HG03342 (cell line): Measurements from ENCODE around the gene VANGL2.

Source experiments
- ATAC-seq: cut with Tn5 transposase; IDR thresholded peaks from one replicate; pipeline ENCODE4 v1.9.1; 2021; ENCODE audit warnings: mild to moderate bottlenecking, moderate library complexity; ENCODE audit not compliant: unreplicated experiment

Gene VANGL2

DNA sequence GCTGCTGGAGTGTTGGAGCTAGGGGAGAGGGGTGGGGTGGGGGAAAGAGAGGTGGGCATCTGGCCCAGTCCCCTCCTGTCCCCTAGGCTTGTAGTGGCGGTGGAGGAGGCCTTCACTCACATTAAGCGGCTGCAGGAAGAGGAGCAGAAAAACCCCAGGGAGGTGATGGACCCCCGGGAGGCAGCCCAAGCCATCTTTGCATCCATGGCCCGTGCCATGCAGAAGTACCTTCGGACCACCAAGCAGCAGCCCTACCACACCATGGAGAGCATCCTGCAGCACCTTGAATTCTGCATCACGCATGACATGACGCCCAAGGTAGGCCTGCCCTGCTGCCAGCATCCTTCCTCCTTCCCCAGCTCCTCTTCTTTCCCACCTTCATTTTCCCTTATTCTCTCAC is 23.6 kb downstream of the VANGL2 start:
- no peak for ATAC-seq

GRCh38 chr1:160425847-160426246 is 25.5 kb downstream of the VANGL2 start:
- no peak for ATAC-seq

GRCh38 chr1:160427625-160428024 is 27.3 kb downstream of the VANGL2 start:
- no peak for ATAC-seq

- ATAC-seq = no peak
Observed at GRCh38 chr1:160428053-160428452, 27.7 kb downstream of the VANGL2 start.

DNA sequence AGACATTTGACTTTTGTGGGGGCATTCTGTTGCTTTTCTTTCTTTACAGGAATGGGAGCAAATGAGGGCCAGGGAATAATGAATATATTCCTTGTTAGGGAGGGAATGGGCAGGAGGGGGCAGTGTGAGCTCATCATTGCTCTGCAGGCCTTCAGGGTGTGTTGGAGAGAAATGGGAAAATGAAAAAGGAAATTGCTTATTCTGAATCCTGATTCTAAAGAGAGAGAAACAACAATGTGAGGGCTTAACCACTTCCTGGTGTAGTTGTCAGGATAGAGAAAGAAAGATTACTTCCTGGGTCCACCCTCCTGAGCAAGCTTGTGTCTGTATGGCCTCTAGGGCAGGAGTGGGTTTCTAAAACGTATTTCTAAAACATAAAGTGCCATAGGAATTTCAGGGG is 28.3 kb downstream of the VANGL2 start:
- no peak for ATAC-seq

GRCh38 chr1:160429125-160429561 is 28.8 kb downstream of the VANGL2 start:
- no peak for ATAC-seq

DNA sequence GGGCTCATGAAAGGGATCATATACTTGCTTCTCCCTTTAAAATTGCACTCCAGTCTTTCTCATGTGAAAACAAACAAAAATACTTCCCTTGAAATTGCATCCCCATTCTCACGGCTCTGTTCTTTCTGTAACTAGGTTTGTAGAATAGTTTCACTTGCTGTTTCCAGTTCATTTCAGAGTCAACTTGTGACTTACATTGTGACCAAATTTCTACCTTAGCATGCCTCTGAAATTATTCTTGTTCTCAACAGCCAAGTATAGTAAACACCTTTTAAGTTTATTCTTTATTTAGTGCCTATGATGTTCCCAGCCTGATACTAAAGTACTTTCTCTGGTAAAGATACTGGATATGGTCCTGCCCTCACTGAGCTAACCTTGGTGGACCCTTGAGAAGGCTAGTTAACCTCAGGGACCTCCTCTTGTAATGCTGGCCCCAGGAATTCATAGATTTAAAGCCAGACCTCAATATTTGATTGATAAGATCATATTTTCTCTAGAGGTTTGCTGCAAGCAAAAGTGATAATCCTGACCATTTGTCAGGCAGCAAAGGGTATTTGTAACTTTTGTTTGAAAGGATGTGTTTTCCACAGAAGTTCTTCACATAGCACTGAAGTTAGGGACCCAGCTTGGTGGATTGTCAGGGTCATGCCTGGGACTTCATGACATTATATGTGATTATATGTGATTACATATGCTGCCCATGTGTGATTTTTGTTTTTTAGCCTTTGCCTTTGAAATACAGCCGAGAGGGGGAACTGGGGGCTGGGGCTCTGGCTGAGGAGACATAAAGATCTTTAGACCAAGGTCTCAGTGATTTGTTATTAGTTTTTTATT is 29.6 kb downstream of the VANGL2 start:
- ATAC-seq = peak; percentile 52

GRCh38 chr1:160431006-160431405 is 30.6 kb downstream of the VANGL2 start:
- no peak for ATAC-seq

- ATAC-seq = no peak
Observed at GRCh38 chr1:160431571-160431970, 31.2 kb downstream of the VANGL2 start.

DNA sequence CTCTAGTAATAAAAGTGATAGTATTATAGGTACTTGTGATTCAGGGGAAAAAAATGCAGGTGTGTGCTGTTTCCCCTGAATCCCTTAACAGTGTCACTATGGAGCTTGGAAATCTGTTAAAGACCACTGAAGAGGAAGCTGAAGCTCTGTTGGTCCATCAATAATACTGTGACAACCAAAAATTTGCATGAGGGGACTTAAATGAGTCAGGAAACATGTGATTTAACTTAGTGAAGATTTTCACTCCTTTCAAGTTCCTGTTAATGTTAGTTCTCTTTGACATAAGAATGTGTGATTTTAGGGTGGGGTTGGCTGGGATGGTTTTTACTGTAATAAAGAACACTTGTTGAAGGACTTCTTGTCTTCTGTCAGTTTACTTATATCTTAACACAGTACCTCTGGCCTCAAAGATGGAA is 32.0 kb downstream of the VANGL2 start:
- ATAC-seq = peak; percentile 62

DNA sequence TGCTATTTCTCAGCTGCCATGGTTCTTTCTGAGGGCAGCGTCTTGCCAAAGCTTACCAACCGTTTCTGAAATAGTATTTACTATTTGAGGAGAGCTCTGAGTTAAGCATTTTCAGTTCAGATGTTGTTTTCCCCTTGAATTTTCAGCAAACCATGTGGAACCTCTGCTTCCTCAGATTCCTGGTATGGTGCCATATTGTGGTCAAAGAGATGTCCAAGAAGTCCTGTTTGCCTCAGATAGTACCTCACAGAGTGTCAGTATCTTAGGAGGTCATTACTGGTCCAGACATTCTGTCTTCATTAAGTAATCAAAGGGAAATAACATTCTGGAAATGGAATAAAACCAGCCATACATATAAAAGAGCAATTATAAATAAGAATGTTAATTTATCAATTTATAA is 36.6 kb downstream of the VANGL2 start:
- no peak for ATAC-seq

DNA sequence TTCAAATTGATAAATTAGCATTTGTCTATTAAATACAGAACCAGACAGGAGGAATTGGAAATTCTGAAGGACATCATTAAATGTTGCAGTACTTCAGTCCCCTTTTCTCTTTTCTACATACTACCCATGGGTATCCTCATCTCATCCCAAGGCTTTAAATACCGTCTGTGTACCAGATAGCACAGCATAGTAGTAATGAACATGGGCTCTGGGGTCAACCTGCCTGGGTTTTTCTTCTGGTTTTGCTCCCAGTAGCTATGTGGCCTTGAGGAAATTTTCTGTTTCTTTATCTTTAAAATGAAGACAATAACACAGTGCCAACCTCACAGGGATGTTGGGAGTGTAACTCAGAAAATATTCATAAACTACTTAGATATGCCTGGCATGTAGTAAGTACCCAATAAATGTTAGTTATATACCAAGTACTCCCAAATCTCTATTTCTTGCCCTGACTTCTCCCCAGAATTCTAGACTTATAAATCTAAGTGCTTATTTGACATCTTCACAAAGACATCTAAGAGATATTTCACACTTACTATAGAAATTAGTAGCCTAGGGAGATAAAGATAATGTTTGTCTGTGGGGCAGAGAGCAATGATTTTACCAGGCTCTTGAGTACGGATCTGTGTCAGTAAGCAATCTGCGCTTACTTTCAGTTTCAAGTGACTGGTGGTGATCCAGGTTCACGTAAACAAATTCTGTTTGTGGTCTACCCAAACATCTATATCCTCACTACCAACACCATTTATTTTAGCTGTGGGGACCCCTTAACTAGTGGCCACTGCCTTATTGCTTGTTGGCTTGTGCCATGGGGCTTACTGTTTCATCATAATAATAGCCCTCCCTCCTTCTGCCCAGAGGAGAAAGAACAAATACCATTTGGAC is 37.3 kb downstream of the VANGL2 start:
- peak; percentile 85 for ATAC-seq

GRCh38 chr1:160438317-160438918 is 38.1 kb downstream of the VANGL2 start:
- ATAC-seq = no peak

- ATAC-seq = no peak
Observed at GRCh38 chr1:160438935-160439334, 38.6 kb downstream of the VANGL2 start.

DNA sequence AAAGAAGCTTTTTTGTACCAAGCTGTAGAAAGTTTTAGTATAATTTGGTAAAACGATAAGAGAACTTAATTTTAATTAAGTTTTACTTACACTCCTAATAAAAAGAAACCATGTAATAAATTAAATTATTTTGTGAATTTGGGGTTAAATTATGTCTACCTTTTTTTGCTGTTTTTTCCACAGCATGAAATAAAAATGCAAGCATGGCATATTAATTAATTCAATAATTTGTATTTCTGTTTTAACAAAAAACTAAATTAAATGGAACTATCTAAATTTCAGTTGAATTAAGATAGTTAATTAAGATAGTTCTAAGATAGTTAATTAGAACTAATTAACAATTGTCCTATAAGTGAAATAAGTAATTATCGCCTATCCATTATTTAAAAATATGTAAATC is 39.4 kb downstream of the VANGL2 start:
- no peak for ATAC-seq

DNA sequence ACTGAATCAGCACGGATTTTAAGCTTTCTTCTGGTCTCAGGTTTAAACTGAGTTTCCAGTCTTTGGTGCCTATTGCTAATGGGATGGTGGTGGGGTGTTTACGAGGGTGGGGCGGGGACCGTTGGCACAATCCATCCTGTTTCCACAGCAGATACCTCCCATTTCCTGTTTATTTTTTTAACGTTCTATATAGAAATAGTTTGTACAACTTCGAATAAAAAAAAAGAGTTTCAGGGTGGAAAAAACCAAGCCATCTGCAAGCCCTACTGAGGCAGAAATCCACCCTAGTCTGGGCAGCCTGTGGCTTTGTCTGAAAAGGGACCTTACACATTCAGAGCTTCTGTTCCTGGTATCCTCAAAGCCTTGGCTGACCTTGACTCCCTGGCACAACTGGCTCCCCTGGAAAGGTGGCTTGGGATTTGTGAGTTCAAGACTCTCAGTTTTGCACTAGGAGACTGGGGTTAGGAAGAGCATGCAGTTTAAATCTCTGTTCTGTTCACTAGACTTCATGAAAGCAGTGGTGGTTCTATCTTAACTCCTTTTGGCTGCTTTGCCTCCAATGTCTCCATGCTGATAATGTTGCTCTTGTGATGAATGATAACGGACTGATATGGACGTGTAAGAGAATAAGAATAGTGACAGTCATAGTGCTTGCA is 46.7 kb downstream of the VANGL2 start:
- ATAC-seq = no peak

- ATAC-seq = no peak
Observed at GRCh38 chr1:160449494-160449893, 49.1 kb downstream of the VANGL2 start.

DNA sequence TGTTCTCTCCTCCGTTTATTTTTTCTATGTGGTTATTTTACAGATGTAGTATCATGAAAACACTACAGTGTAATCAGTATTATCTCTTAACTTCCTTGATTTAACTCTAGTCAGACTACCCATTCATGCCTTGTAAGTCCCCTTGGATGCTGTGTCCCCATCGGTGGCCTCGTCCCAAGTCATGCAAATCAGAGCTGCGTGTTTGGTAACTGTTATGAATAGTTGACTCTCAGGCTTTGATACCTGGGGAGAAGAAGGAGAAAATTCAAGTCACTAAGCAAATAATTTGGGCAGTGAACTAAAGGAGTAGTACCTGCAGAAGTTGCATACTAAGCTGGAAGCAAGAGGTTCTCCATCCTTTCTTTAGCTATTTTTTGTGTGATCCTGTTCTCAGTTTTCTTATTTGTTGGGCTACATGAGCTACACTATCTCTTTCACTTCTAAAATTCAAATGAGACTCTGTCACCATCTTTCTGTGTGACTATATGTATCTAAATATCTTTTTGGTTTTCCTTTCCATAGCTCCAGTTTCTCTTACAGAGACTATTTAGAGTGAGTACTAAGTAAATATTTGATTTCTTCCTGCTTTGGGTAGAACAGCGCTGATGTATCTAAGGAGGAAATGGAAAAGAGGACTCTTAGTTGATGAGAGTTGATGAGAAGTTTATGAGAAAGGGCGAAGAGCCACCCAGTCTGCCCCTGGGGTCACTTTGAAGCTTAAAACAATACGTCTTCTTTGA is 50.9 kb downstream of the VANGL2 start:
- ATAC-seq = peak; percentile 57

GRCh38 chr1:160451859-160452232 is 51.5 kb downstream of the VANGL2 start:
- peak; percentile 42 for ATAC-seq

DNA sequence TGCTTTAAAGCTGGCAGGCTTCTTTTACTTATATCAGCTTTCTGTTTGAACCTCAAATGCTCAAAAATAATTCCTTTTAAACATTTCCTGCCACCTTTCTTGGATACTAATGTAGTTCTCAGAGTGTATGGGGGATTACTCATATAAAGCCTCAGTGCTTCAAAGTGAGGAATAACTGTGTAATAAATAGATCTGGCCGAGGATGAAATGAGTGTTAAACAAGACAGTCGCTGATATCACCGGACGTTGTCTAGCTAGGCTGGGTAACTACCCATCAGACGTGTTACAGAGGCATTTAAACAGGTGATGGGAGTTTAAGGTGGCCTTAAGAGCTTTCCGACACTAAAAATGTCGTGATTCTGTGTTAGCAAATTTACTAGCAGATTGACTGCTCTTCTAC is 53.1 kb downstream of the VANGL2 start:
- ATAC-seq = no peak
